Esophagus muscularis mucosa (tissue), 3 donors: Measurements from ENCODE around the gene ARL5C.

Experiments
- POLR2A ChIP-seq: fragments of 450-650 bp; IDR thresholded peaks from one replicate; pipeline ENCODE4 v1.6.1; 2017; ENCODE audit warnings: antibody characterized with exemption, moderate library complexity, mild to moderate bottlenecking, low read depth
- TF ChIP-seq, protein P1 (sequence below), 3 experiments: fragments of 200-600 bp in 2 of 3; fragments of 450-650 bp in 1 of 3; sonication (generic) in 2 of 3; IDR thresholded peaks; one replicate each; pipeline ENCODE4 v1.5.1; 2017 to 2019; ENCODE audit warnings: antibody characterized with exemption in 3 of 3, mild to moderate bottlenecking in 2 of 3, moderate library complexity in 1 of 3

DNA sequence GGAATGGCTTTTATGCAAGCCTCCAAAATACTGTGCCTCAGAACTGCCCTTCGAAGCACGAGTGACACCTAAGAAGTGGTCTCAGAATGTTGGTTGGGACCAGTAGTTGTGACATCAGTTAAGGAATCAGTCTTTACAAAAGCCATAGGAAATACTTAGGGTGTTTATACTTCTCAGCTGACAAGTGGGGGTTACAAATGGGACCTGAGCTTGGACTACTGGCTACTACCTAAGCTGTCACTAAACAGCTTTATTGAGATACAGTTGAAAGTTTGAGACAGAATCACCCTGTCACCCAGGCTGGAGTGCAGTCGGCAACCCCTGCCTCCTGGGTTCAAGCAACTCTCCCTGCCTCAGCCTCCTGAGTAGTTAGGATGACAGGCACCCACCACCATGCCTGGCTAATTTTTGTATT lies 39.2 kb upstream of the ARL5C start:
- TF ChIP-seq, protein P1, sequence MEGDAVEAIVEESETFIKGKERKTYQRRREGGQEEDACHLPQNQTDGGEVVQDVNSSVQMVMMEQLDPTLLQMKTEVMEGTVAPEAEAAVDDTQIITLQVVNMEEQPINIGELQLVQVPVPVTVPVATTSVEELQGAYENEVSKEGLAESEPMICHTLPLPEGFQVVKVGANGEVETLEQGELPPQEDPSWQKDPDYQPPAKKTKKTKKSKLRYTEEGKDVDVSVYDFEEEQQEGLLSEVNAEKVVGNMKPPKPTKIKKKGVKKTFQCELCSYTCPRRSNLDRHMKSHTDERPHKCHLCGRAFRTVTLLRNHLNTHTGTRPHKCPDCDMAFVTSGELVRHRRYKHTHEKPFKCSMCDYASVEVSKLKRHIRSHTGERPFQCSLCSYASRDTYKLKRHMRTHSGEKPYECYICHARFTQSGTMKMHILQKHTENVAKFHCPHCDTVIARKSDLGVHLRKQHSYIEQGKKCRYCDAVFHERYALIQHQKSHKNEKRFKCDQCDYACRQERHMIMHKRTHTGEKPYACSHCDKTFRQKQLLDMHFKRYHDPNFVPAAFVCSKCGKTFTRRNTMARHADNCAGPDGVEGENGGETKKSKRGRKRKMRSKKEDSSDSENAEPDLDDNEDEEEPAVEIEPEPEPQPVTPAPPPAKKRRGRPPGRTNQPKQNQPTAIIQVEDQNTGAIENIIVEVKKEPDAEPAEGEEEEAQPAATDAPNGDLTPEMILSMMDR (IDR thresholded peaks at IDR 0.05), result no peak
- no peak for TF ChIP-seq POLR2A
